Measurements from ENCODE around the gene NECTIN2. TPM values are rescaled to one million over a fixed set of nuclear protein-coding genes. Genes with fewer than 3 reads are reported as not detected.

The NECTIN2 gene
- total RNA-seq, 1 experiment from 2014 or later, result 176 TPM

- no peak overlapping the region for H3K14ac ChIP-seq (ENCODE audit: insufficient read depth, low read length)
- H3K4me2 ChIP-seq (ENCODE audit: insufficient read depth, insufficient read length, low read length), result no peak overlapping the region
- no peak for DNase-seq
- H3K79me1 ChIP-seq (ENCODE audit: insufficient read depth, low read depth, low read length, poor library complexity, severe bottlenecking), result peaks cover 3% of the 10 kb centered on the region
- no peaks in the 10 kb centered on the region for H3K23me2 ChIP-seq (ENCODE audit: insufficient read length, low read depth, low read length, poor library complexity, severe bottlenecking)
- WGBS (ENCODE audit: extremely low coverage, insufficient read length, low lambda C conversion rate), result no CpG with 5 or more reads among the region's 14 CpGs
- H2BK20ac ChIP-seq (ENCODE audit: low read depth, low read length, poor library complexity, severe bottlenecking), result no peak overlapping the region
- peaks cover 0 to 14% of the 10 kb centered on the region in 2 experiments; a peak in 3 of 4 replicates for H3K4me1 Mint-ChIP-seq
- H3K9me3 ChIP-seq (ENCODE audit: control insufficient read depth, low read depth, low read length), result no peaks in the 10 kb centered on the region
- no peak overlapping the region for H3K27ac ChIP-seq (ENCODE audit: insufficient read length, low read depth, low read length)
- H4K5ac ChIP-seq (ENCODE audit: insufficient read length, low read depth, low read length), result no peak overlapping the region
- H3K56ac ChIP-seq (ENCODE audit: insufficient read length, low read depth, low read length), result no peak overlapping the region
- no peaks in the 10 kb centered on the region for H4K20me1 ChIP-seq (ENCODE audit: control insufficient read depth, insufficient read depth, insufficient read length)
- no peak overlapping the region for H2AK5ac ChIP-seq (ENCODE audit: insufficient read length, low read length)
- H4K91ac ChIP-seq (ENCODE audit: insufficient read length, low read depth, low read length), result no peak overlapping the region
- no peak overlapping the region for H2BK15ac ChIP-seq (ENCODE audit: low read depth, low read length)
- no peak overlapping the region for H3K18ac ChIP-seq (ENCODE audit: insufficient read length, low read depth, low read length)
- no peak overlapping the region for H3K4me3 Mint-ChIP-seq
- no peak overlapping the region for H2BK5ac ChIP-seq (ENCODE audit: insufficient read length, low read length)
- no peaks in the 10 kb centered on the region; a peak in 1 of 5 replicates for H3K9me3 Mint-ChIP-seq
- H3K27me3 Mint-ChIP-seq (ENCODE audit: low read depth), result no peaks in the 10 kb centered on the region
- H4K8ac ChIP-seq (replicated peaks; ENCODE audit: insufficient read length, low read depth, low read length), result no peak overlapping the region
- no peak for TF ChIP-seq CTCF (conservative IDR thresholded peaks at IDR 0.05)
- H3K79me2 ChIP-seq (ENCODE audit: insufficient read depth, low read length), result no peaks in the 10 kb centered on the region
- no peak overlapping the region for H2BK120ac ChIP-seq (ENCODE audit: low read depth, low read length, poor library complexity, severe bottlenecking)
- H2BK12ac ChIP-seq (ENCODE audit: insufficient read length, low read depth, low read length), result no peak overlapping the region
- no peak overlapping the region for H3T11ph ChIP-seq (ENCODE audit: low read length)
- H3K27ac Mint-ChIP-seq, result no peak overlapping the region
- no peaks in the 10 kb centered on the region for H3K4me1 ChIP-seq (ENCODE audit: insufficient read depth, low read length)
- no peak overlapping the region for H3K23ac ChIP-seq (ENCODE audit: insufficient read length, low read depth, low read length)
- no peaks in the 10 kb centered on the region for H3K27me3 ChIP-seq (ENCODE audit: insufficient read depth, low read length)
- no peak overlapping the region for H3K4ac ChIP-seq (ENCODE audit: low read depth, low read length)
- no peak overlapping the region for H2AFZ ChIP-seq (ENCODE audit: low read length)
- no peak overlapping the region for H3K9ac ChIP-seq (ENCODE audit: extremely low read depth, insufficient read length, low read length)
- H3K36me3 Mint-ChIP-seq (ENCODE audit: insufficient read depth in 1 of 3, low read depth in 3 of 3), result peaks cover 56 to 86% (median 82%) of the 10 kb centered on the region in 3 experiments
Observed at GRCh38 chr19:44871809-44872208, 25.7 kb downstream of the NECTIN2 start.

Measured in H9 (cell line).